Tibial nerve (tissue), 3 donors: ENCODE data around the gene CDK19.

ENCODE experiments used
- CTCF ChIP-seq, 5 experiments: fragments of 200-600 bp in 3 of 5; fragments of 450-650 bp in 2 of 5; sonication (generic) in 3 of 5; IDR thresholded peaks; one replicate each; pipeline ENCODE4 v1.5.1; 2016 to 2019; ENCODE audit warnings: antibody characterized with exemption in 5 of 5, mild to moderate bottlenecking in 3 of 5, moderate library complexity in 2 of 5
- POLR2A ChIP-seq, 2 donors: fragments of 450-650 bp; IDR thresholded peaks; one replicate each; pipeline ENCODE4 v1.6.1; 2017; ENCODE audit warnings: antibody characterized with exemption in 2 of 2, mild to moderate bottlenecking in 2 of 2, moderate library complexity in 2 of 2

DNA sequence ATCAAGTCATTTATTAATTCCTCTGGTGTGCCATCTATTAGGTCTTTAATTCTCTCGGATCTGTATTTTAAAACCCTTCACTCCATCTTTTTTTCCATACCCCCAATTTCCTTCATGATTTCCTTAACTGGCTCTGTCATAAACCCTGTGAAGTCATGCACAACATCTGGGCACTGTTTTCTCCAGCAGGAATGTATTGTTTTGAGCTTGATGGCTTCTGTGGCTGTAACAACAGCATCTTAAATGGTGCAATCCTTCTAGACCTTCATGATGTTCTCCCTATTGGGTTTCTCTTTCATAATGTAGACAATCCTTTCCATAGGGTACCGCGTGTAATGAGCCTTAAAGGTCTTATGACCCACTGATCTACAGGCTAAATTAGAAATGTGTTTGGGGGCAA lies 29.0 kb downstream of the CDK19 start:
- TF ChIP-seq CTCF (IDR thresholded peaks at IDR 0.05) (no peak), POLR2A (IDR thresholded peaks at IDR 0.05) (no peak)
